Small intestine (tissue), 7 donors: ENCODE measurements around the gene STOM. TPM values are rescaled to one million over a fixed set of nuclear protein-coding genes. Genes with fewer than 3 reads are reported as not detected.

Experiments used
- DNase-seq, 2 donors: peaks; one replicate each; pipeline versions ENCODE4 v3.0.0 to v3.0.0-alpha.2; 2013
- FAIRE-seq: peaks from 2 replicates; lab custom pipeline; 2012; peaks lifted over from hg19 to GRCh38; lab: Jason Lieb, UNC
- H3K27ac ChIP-seq, 3 donors: one replicate each; pipeline ENCODE4 v1.5.1; 2013; ENCODE audit warnings: low read length in 2 of 3, mild to moderate bottlenecking in 2 of 3, control low read depth in 1 of 3, inconsistent platforms in 1 of 3, low read depth in 1 of 3, moderate library complexity in 1 of 3
- H3K27me3 ChIP-seq, 3 donors: one replicate each; pipeline ENCODE4 v1.6.1; 2013; ENCODE audit warnings: low read length in 3 of 3, inconsistent platforms in 1 of 3; ENCODE audit not compliant: control insufficient read depth in 3 of 3, insufficient read depth in 3 of 3
- H3K36me3 ChIP-seq, 3 donors: one replicate each; pipeline ENCODE4 v1.6.1; 2013; ENCODE audit warnings: low read length in 3 of 3, inconsistent platforms in 1 of 3, low read depth in 1 of 3, mild to moderate bottlenecking in 1 of 3, moderate library complexity in 1 of 3; ENCODE audit not compliant: control insufficient read depth in 3 of 3, insufficient read depth in 2 of 3
- H3K4me1 ChIP-seq, 3 donors: one replicate each; pipeline ENCODE4 v1.6.1; 2013; ENCODE audit warnings: low read length in 2 of 3, inconsistent platforms in 1 of 3, low read depth in 1 of 3, mild to moderate bottlenecking in 1 of 3, moderate library complexity in 1 of 3; ENCODE audit not compliant: control insufficient read depth in 3 of 3, insufficient read depth in 2 of 3
- H3K4me3 ChIP-seq, 3 donors: one replicate each; pipeline ENCODE4 v1.5.1; 2013; ENCODE audit warnings: low read length in 3 of 3, control low read depth in 1 of 3, inconsistent platforms in 1 of 3, low read depth in 1 of 3, mild to moderate bottlenecking in 1 of 3, moderate library complexity in 1 of 3
- H3K9me3 ChIP-seq, 2 donors: one replicate each; pipeline ENCODE4 v1.6.1; 2013; ENCODE audit warnings: low read depth in 1 of 2, low read length in 1 of 2; ENCODE audit not compliant: control insufficient read depth in 2 of 2, insufficient read depth in 1 of 2
- WGBS, 3 donors: extraction: QIAGEN DNeasy Blood & Tissue Kit; methylation state at CpG; one replicate each; pipeline ENCODE4 v1.1.7; 2013; 5-methylcytosine and 5-hydroxymethylcytosine counted together
- polyA plus RNA-seq, 4 donors: library from polyadenylated mRNA; stranded (reverse) in 3 of 4; unstranded in 1 of 4; fragments of 200-250 nt in 3 of 4; fragments of 120-200 nt in 1 of 4; gene quantifications; one replicate each; pipeline versions ENCODE4 v1.2.1 to v1.2.3, GENCODE V29; 2013
- donor health status: healthy with polysubstance abuse.
- donor health status: control.
- donor health status: control.
- donor health status: Bipolar disorder and iron deficiency.
- donor health status: healthy.

Gene STOM
- polyA plus RNA-seq, 4 donors: 20.8 to 115 (median 65.9) TPM

DNA sequence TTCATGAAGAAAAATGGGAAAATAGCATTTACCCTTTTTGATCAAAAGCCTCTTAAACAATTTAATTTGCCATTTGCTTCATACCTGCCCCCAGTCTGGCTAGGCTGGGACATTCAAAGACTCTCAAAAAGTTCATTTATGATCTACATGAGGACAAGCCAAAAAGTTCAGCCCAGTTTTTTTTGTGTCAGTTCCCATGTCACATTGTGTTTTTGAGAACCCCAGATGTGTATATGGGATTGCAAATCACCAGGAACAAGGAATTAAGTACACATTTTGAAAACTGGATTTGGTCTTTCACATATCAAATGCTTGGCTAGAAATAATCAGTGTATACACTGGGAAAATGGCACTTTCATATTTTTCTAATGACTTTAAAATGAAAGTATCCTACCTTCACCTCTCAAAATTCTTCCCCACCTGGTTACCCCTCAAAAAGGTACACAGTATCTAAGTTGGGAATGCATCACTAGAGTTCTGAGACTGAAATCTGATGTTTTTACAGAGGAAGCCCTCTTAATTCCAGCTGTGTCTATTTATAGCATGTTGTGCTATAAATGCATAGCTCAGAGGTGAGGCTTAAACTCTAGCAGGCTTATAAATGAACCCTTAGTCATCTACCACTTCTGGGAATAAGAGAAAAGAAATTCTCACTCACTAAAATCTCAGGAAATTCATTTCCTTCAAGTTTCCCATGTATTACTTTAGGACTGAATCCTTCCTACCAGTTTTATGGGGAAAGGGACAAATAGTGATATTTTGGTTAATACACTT is 9.3 kb downstream of the STOM start:
- FAIRE-seq: no peak
- Histone ChIP-seq H3K4me3 (no peak overlapping the region), H3K36me3 (peaks cover 0 to under 1% (median 0%) of the 10 kb centered on the region in 3 donors), H3K27me3 (no peaks in the 10 kb centered on the region), H3K4me1 (peaks cover 8 to 22% (median 21%) of the 10 kb centered on the region in 3 donors), H3K27ac (peak overlapping the region in 2 of 3 donors; percentile 34 to 45), H3K9me3 (no peaks in the 10 kb centered on the region)
- DNase-seq: peak in 1 of 2 donors; percentile 40

DNA sequence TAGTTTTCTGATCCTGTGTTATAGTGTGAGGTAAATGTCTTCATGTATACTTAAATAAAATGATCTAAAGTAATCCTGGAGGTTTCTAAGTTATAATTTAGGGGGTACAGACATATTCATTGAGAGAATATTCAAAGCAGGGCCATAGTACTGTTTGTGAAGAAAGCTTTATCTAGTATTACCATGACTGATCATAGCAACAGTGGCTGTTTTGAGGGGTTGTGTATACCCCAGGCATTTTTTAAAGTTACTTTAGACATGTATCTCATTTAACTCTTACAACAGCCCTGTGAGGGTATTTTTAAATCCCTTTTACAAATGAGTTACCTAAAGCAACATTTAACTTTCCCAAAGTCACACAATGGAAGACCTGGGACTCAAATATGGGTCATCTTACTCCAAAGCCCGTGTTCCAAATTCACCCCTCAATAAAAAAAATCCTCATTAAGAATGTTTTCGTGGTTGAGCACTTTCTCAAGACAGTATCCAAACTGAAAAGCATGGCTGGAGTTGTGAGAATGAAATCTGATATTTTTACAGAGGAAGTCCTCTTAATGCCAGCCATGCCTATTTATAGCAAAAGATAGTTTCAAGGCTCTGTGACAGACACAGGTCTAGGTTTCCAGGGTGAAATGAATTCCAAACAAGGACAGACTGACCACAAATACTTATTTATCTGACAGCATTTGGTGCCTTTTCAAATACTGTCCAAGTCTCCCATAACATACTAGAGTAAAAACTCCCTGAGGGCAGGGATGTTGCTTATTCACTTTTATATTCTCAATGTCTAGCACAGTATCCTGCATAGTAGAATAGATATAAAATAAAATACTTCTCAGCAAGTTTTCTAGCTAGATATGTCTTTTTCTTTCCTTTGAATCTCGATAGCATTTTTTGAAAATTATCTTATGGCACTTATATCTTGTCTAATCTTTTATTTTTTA is 10.4 kb downstream of the STOM start:
- H3K36me3 ChIP-seq: peaks cover 0 to 3% (median 0%) of the 10 kb centered on the region in 3 donors
- WGBS, 3 donors: 75 to 90% (median 77%) methylated on average over 3 of the region's 3 CpGs
- no peaks in the 10 kb centered on the region for H3K9me3 ChIP-seq
- no peaks in the 10 kb centered on the region for H3K27me3 ChIP-seq
- H3K4me1 ChIP-seq: peaks cover 8 to 22% (median 19%) of the 10 kb centered on the region in 3 donors
- H3K27ac ChIP-seq: peak overlapping the region in 1 of 3 donors; percentile 24
- DNase-seq (no peak), FAIRE-seq (no peak)
- H3K4me3 ChIP-seq: no peak overlapping the region

DNA sequence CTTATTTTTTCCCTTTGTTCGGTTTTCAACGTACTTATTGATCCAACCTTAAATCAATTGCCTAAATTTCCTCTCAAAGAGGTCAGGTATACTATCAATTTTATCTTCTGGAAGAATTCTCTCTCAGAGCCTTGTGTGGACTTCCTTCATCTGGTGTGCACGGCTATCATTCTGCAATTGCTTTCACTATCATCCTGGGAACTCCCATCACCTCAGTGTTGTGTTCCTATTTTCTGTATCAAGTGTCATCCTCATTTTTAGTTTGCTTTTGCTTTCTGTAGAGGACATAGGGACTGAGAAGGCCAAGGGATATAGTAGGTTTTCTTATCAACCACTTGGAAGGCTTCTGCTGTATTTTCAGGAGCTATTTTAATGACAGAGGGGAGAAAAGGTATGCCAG is 11.3 kb downstream of the STOM start:
- FAIRE-seq (no peak), DNase-seq (peak; percentile 16 to 30)
- Histone ChIP-seq H3K4me1 (peaks cover 8 to 24% (median 24%) of the 10 kb centered on the region in 3 donors), H3K9me3 (no peaks in the 10 kb centered on the region), H3K27me3 (no peaks in the 10 kb centered on the region), H3K4me3 (no peak overlapping the region), H3K27ac (peak overlapping the region in 2 of 3 donors; percentile 60 to 73), H3K36me3 (peaks cover 0 to 3% (median 2%) of the 10 kb centered on the region in 3 donors)
- WGBS, 3 donors: 52 to 66% (median 52%) methylated on average over 3 of the region's 3 CpGs

DNA sequence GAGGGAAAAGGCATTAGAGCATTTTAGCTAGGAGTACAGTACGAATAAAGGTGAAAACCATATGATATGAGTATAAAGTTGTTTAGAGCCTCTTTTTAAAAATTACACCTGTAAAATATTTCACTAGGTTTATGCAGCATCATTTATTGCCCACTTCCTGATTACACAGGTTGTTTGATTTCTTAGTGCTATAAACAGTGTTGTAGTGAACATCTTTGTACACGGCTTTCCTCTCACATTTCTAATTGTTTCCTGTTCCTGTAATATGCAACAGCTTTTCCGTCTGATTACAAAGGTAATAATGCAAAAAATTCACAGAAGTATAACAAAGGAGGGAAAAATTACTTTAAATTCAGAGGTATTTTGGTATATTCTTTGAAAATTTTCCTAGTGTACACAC is 13.0 kb downstream of the STOM start:
- no peaks in the 10 kb centered on the region for H3K9me3 ChIP-seq
- DNase-seq: peak; percentile 28 to 51
- peaks cover 0 to 9% (median 6%) of the 10 kb centered on the region in 3 donors for H3K36me3 ChIP-seq
- H3K27me3 ChIP-seq: no peaks in the 10 kb centered on the region
- peaks cover 5 to 24% (median 17%) of the 10 kb centered on the region in 3 donors for H3K4me1 ChIP-seq
- no peak overlapping the region for H3K4me3 ChIP-seq
- 16 to 34% (median 26%) methylated on average over 3 of the region's 3 CpGs for WGBS, 3 donors
- H3K27ac ChIP-seq: peak overlapping the region in 2 of 3 donors; percentile 73 to 90
- no peak for FAIRE-seq

DNA sequence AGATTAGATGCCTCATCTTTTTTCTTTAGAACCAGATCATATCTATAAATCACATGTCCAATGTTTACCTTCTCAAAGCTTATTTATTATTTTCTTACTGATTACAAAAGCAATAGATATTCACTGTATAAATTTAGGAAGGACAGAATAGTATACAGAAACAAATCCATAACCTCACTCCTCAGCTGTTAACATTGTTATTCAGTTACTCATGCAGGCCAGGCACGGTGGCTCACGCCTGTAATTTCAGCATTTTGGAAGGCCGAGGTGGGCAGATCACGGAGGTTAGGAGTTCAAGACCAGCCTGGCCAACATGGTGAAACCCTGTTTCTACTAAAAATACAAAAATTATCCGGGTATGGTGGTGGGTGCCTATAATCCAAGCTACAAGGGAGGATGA is 15.3 kb downstream of the STOM start:
- H3K4me3 ChIP-seq: no peak overlapping the region
- H3K4me1 ChIP-seq: peaks cover 7 to 22% (median 8%) of the 10 kb centered on the region in 3 donors
- H3K27ac ChIP-seq: peak overlapping the region in 2 of 3 donors; percentile 14 to 75
- peaks cover 0 to 10% (median 8%) of the 10 kb centered on the region in 3 donors for H3K36me3 ChIP-seq
- H3K27me3 ChIP-seq: no peaks in the 10 kb centered on the region
- WGBS, 3 donors: 68 to 72% (median 71%) methylated on average over 5 of the region's 5 CpGs
- DNase-seq (no peak), FAIRE-seq (no peak)
- no peaks in the 10 kb centered on the region for H3K9me3 ChIP-seq

DNA sequence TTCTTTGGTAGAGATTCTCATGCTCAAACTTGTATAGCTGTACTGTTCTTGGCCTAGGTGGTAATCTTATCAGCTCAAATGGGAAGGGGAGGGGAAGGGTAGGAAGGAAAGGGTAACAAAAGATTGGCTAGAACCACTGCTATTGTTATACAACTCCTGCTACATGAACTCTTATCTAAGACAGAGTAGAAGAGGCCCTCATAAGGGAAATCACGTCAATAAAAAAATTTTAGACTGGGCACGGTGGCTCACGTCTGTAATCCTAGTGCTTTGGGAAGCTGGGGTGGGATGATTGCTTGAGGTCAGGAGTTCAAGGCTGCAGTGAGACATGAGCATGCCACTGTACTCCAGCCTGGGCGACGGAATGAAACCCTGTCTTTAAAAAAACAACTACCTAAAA is 15.9 kb downstream of the STOM start:
- Histone ChIP-seq H3K27ac (peak overlapping the region in 2 of 3 donors; percentile 15 to 82), H3K4me3 (no peak overlapping the region), H3K4me1 (peaks cover 7 to 20% (median 8%) of the 10 kb centered on the region in 3 donors), H3K36me3 (peaks cover 0 to 11% (median 8%) of the 10 kb centered on the region in 3 donors), H3K9me3 (no peaks in the 10 kb centered on the region), H3K27me3 (no peaks in the 10 kb centered on the region)
- no peak for FAIRE-seq
- peak; percentile 26 to 38 for DNase-seq
- WGBS, 3 donors: 9 to 35% (median 18%) methylated on average over 5 of the region's 5 CpGs

DNA sequence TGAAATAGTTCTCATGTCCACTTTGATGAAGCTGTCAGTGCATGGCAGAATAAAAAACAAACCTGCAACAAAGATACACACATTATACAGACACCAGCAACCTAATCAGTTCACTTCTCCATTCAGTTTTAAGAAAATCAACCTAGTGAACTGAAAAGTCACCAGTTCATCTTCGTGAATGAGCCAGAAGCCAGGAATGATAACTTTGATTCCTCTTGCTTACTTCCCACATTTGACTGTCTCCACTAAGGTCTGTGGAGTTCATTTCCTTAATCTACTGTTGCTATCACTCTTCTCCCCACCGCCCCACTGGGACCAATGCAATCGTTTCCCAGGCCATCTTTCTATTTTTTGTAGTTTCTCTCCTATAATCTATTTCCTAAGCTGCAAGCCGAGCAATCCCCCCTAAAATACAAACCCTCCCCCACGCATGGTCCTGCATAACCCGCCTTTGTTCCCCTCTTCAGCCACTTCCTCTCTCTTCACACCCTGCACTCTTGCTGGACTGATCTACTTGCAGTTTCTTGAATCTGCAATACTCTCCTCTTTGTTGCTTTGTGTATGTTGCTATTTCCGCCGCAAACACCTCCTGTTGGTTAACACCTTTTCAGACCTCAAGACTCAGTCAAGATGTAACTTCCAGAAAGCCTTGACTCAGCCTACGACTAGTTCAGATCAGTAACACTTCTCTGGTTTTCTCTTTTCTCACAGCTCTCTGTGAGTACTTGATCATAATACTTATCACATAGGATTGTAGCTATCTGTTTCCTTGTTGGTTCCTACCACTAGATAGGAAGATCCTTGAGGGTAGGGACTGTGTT is 16.6 kb downstream of the STOM start:
- peaks cover 0 to 14% (median 10%) of the 10 kb centered on the region in 3 donors for H3K36me3 ChIP-seq

More for the DNA sequence above, 16.6 kb downstream of the STOM start:
- H3K27me3 ChIP-seq: no peaks in the 10 kb centered on the region
- no peak for FAIRE-seq
- H3K9me3 ChIP-seq: no peaks in the 10 kb centered on the region
- H3K27ac ChIP-seq: peak overlapping the region; percentile 15 to 82 (median 16)
- H3K4me1 ChIP-seq: peaks cover 5 to 20% (median 7%) of the 10 kb centered on the region in 3 donors
- no peak overlapping the region for H3K4me3 ChIP-seq
- peak; percentile 17 to 72 for DNase-seq
- 52 to 76% (median 63%) methylated on average over 9 of the region's 9 CpGs for WGBS, 3 donors
